Gastroesophageal sphincter (tissue), 4 donors: ENCODE data around the gene ZNF335. TPM values are rescaled to one million over a fixed set of nuclear protein-coding genes. Genes with fewer than 3 reads are reported as not detected.

Experiments
- ATAC-seq: fragments of 150-250 bp; one replicate; pipeline ENCODE4 v1.9.1; 2016; ENCODE audit warnings: mild to moderate bottlenecking, moderate library complexity
- H3K27ac ChIP-seq, 4 donors: fragments of 200-600 bp; sonication (generic) in 3 of 4; 1 replicate in 3 of 4; 2 replicates in 1 of 4; pipeline ENCODE4 v1.5.1; 2016 to 2019
- H3K27me3 ChIP-seq: fragments of 200-600 bp; sonication (generic); one replicate; pipeline ENCODE4 v1.5.1; 2019
- H3K36me3 ChIP-seq, 2 donors: fragments of 200-600 bp; sonication (generic); one replicate each; pipeline ENCODE4 v1.5.1; 2019; ENCODE audit warnings: control low read depth in 1 of 2
- H3K4me1 ChIP-seq, 3 donors: fragments of 200-600 bp; sonication (generic); 1 replicate in 2 of 3; 2 replicates in 1 of 3; pipeline ENCODE4 v1.5.1; 2016 to 2019; ENCODE audit warnings: control low read depth in 2 of 3
- H3K4me3 ChIP-seq, 2 donors: fragments of 200-600 bp; sonication (generic); one replicate each; pipeline ENCODE4 v1.5.1; 2019; ENCODE audit warnings: mild to moderate bottlenecking in 1 of 2, moderate library complexity in 1 of 2
- H3K9me3 ChIP-seq, 3 donors: fragments of 200-600 bp; sonication (generic); one replicate each; pipeline ENCODE4 v1.5.1; 2017 to 2019; ENCODE audit warnings: control low read depth in 2 of 3
- CTCF ChIP-seq, 4 experiments: fragments of 200-600 bp in 2 of 4; fragments of 450-650 bp in 2 of 4; sonication (generic) in 1 of 4; IDR thresholded peaks; one replicate each; pipeline ENCODE4 v1.5.1; 2017 to 2019; ENCODE audit warnings: antibody characterized with exemption in 4 of 4, mild to moderate bottlenecking in 2 of 4, moderate library complexity in 2 of 4
- EP300 ChIP-seq: sonication (generic); formaldehyde crosslinking; IDR thresholded peaks from one replicate; pipeline ENCODE4 v1.6.1; 2017; ENCODE audit warnings: antibody characterized with exemption, mild to moderate bottlenecking
- POLR2A ChIP-seq, 2 donors: fragments of 450-650 bp; IDR thresholded peaks; one replicate each; pipeline ENCODE4 v1.6.1; 2017; ENCODE audit warnings: antibody characterized with exemption in 2 of 2, mild to moderate bottlenecking in 2 of 2, moderate library complexity in 1 of 2
- POLR2AphosphoS5 ChIP-seq: sonication (generic); formaldehyde crosslinking; IDR thresholded peaks from one replicate; pipeline ENCODE4 v1.6.1; 2017; ENCODE audit warnings: antibody characterized with exemption
- WGBS, 2 donors: methylation state at CpG; one replicate each; pipeline ENCODE4 v1.1.5; 2018; ENCODE audit warnings: low coverage in 1 of 2; 5-methylcytosine and 5-hydroxymethylcytosine counted together
- total RNA-seq, 4 donors: library from RNA; depleted of rRNA; stranded (reverse); fragments of >200 nt; gene quantifications; one replicate each; pipeline ENCODE4 v1.1.0, GENCODE V29; 2016

Gene ZNF335
- total RNA-seq, 4 donors from 2014 or later: 7.5 to 17.9 (median 16.5) TPM

GRCh38 chr20:45970646-45971424 is 1.2 kb downstream of the ZNF335 start:
- peaks cover 0 to 37% (median 12%) of the 10 kb centered on the region in 3 donors for H3K4me1 ChIP-seq
- peak overlapping the region; percentile 92 to 98 (median 95) for H3K27ac ChIP-seq
- no peak for ATAC-seq
- H3K9me3 ChIP-seq: no peaks in the 10 kb centered on the region
- H3K27me3 ChIP-seq: no peaks in the 10 kb centered on the region
- peaks cover 0 to 38% of the 10 kb centered on the region in 2 donors for H3K36me3 ChIP-seq
- 15% methylated on average over 2 to 8 of the region's 34 CpGs for WGBS, 2 donors
- H3K4me3 ChIP-seq: peak overlapping the region; percentile 80 to 90
- no peak for TF ChIP-seq POLR2AphosphoS5
- no peak for TF ChIP-seq CTCF (IDR thresholded peaks at IDR 0.05)
- no peak for TF ChIP-seq EP300
- TF ChIP-seq POLR2A (IDR thresholded peaks at IDR 0.05): no peak

GRCh38 chr20:45969712-45970634 is 2.0 kb downstream of the ZNF335 start:
- H3K27me3 ChIP-seq: no peaks in the 10 kb centered on the region
- no peak for ATAC-seq
- H3K9me3 ChIP-seq: no peaks in the 10 kb centered on the region
- peaks cover 0 to 37% (median 12%) of the 10 kb centered on the region in 3 donors for H3K4me1 ChIP-seq
- peak overlapping the region in 3 of 4 donors; percentile 94 to 98 (median 96) for H3K27ac ChIP-seq
- peak in 3 of 4 experiments; percentile 49 to 71 (median 51) for TF ChIP-seq CTCF (IDR thresholded peaks at IDR 0.05)
- TF ChIP-seq EP300: no peak
- peaks cover 0 to 47% of the 10 kb centered on the region in 2 donors for H3K36me3 ChIP-seq
- H3K4me3 ChIP-seq: peak overlapping the region in 1 of 2 donors; percentile 90
- WGBS, 2 donors: 25 to 33% methylated on average over 4 to 5 of the region's 6 CpGs

GRCh38 chr20:45968801-45969711 is 2.9 kb downstream of the ZNF335 start:
- Histone ChIP-seq H3K4me1 (peaks cover 0 to 37% (median 12%) of the 10 kb centered on the region in 3 donors), H3K36me3 (peaks cover 0 to 56% of the 10 kb centered on the region in 2 donors), H3K9me3 (no peaks in the 10 kb centered on the region), H3K27ac (peak overlapping the region in 3 of 4 donors; percentile 94 to 98 (median 96)), H3K4me3 (peak overlapping the region in 1 of 2 donors; percentile 90), H3K27me3 (no peaks in the 10 kb centered on the region)
- WGBS, 2 donors: 0 to 33% methylated on average over 1 of the region's 14 CpGs
- no peak for ATAC-seq
- TF ChIP-seq CTCF (IDR thresholded peaks at IDR 0.05) (no peak), EP300 (no peak), POLR2A (IDR thresholded peaks at IDR 0.05) (no peak), POLR2AphosphoS5 (no peak)

GRCh38 chr20:45968081-45968671 is 3.8 kb downstream of the ZNF335 start:
- TF ChIP-seq CTCF (IDR thresholded peaks at IDR 0.05): no peak
- TF ChIP-seq POLR2AphosphoS5: no peak
- TF ChIP-seq EP300: no peak
- no peak for TF ChIP-seq POLR2A (IDR thresholded peaks at IDR 0.05)
- WGBS, 2 donors: 100% methylated on average over 2 of the region's 10 CpGs; no CpG with 5 or more reads in 1 of the 2 donors
- Histone ChIP-seq H3K4me3 (no peak overlapping the region), H3K9me3 (no peaks in the 10 kb centered on the region), H3K27me3 (no peaks in the 10 kb centered on the region), H3K4me1 (peaks cover 0 to 37% (median 12%) of the 10 kb centered on the region in 3 donors), H3K36me3 (peaks cover 0 to 65% of the 10 kb centered on the region in 2 donors), H3K27ac (no peak overlapping the region)
- no peak for ATAC-seq
